ENCODE data around the gene SASH1.

- no peak for TF ChIP-seq GATA2 (IDR thresholded peaks at IDR 0.05; ENCODE audit: low read depth, low read length)
- no peak for TF ChIP-seq GATA3 (IDR thresholded peaks at IDR 0.05; ENCODE audit: low read depth, low read length)
Observed at GRCh38 chr6:148548065-148548748, 205.6 kb downstream of the SASH1 start.

Data from SH-SY5Y (cell line).